Effector CD8-positive, alpha-beta T cell (primary cell): ENCODE measurements around the gene C1QTNF5.

Experiments used
- DNase-seq: peaks from one replicate; lab custom pipeline; 2025; lab: John Stamatoyannopoulos, UW

C1QTNF5 gene

DNA sequence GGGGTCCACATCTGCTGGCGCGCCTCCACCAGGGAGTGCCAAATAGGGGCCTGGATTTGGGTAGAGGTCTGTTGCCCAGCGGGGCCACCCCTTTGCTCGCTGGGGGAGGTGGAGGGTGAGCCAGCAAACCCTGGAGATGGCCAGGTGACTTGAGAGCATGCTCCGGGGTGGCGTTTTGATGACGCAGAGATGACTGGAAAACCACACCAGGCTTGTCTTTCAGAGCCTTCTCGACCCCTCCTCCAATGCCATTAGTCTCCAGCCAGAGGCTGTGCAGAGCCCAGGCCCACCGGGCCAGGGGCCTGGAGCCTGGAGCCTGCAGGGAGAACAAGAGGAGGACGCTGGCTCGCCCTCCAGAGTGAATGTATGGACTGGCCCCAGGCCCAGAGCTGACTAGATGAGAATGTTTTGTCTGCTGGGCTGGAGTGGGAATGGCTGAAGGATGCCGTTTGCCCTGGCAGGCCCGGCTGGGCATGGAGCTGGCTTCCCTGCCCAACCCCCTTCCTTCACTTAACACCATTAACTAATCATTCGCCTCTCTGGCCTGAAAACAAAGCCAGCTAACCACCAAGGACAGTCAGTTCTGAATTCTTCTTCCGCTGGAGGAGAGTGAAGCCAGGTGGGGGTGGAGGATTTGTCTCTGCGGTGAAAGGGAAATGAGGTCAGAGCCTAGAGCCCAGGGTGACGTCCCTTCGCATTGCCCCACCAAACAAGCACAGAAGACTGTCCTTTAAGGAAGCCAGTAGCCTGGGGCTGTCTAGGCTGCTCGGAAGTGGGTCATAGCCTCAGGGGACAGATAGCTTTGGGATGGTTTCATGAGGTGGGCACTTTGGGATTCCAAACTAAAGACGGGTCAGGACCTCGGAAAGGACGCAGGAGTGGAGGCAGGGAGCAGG lies 22.2 kb downstream of the C1QTNF5 start:
- DNase-seq: no peak

GRCh38 chr11:119317592-119318239 lies 23.0 kb downstream of the C1QTNF5 start:
- no peak for DNase-seq

- no peak for DNase-seq
These were observed 23.7 kb downstream of the C1QTNF5 start, which contains the start of gene MCAM for GRCh38 chr11:119316729-119317591. Gene MCAM (minus strand): TSS chr11:119317130. CDS start chr11:119317101, 29 bp downstream.

GRCh38 chr11:119316016-119316728 lies 24.5 kb downstream of the C1QTNF5 start:
- no peak for DNase-seq

- DNase-seq: peak; percentile 24
These were observed 25.3 kb downstream of the C1QTNF5 start for GRCh38 chr11:119315131-119316015.

DNA sequence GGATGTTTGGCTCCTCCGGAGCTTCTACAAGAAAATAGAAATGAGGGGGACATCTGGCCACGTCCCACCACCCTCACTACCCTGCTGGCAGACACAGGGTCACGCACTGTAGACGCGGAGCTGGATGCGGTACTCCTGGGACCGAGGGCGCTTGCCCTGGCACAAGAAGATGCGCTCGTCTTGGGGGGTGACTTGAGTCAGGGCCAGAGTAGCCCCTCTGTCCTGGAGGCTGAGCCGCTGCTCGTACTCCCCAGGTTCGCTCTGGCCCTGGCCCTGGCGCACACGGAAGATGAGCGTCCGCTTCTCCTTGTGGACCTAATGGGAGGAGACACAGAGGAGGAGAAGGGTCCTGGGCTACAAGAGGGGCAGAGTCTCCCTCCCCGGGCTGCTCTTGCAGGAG lies 26.0 kb downstream of the C1QTNF5 start:
- DNase-seq: no peak

GRCh38 chr11:119310682-119311052 lies 30.0 kb downstream of the C1QTNF5 start:
- no peak for DNase-seq

DNA sequence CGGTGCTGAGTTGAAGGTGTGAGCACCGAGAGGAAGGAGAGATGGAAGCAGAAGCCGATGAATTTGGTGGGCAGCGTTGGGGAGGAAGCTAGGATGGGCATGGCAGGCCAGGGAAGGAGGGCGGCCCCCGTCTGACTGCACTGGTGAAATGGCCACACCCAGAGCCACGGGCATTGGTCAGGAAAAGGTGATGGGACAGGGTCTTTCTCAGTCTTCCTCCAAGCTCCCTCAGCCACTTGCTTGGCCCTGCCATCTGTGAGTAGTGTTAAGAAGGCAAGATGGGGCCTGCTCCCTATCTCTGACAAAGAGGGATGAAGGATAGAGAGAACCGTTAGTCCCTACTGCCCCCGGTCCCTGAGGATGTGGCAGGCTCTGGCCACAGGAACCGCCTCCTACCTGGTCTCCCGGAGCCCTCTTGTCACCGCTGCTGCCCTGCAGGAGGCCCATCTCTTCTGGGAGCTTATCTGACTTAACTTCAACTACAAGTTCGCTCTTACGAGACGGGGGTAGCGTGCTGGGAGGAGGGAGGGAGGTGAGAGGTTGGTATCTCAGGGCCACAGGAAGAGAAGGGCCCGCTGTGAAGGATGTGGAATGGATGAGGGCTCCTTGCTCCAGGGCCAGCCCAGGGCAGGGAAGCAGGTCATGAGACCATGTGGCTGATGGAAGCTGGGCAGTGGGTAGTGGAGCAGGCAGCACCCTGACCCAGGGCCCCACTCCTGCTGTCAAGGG lies 30.6 kb downstream of the C1QTNF5 start:
- no peak for DNase-seq

DNA sequence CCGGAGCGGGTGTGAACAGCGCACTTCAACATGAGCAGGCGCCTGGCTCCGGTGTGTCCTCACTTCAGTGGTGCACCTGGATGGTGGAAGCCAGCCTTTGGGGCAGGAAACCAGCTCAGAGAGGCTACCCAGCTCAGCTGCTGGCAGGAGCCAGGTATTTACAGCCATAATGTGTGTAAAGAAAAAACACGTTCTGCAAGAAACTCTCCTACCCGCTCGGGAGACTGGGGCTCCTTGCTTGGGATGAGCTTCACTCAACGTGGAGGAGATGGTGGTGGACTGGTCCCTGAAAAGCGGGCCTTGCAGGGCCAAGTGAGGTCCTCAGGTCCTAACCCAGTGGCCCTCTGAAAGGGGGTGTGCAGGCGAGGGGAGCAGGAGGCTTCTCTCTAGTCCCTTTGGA lies 31.3 kb downstream of the C1QTNF5 start:
- no peak for DNase-seq

GRCh38 chr11:119307974-119308373 lies 32.7 kb downstream of the C1QTNF5 start:
- no peak for DNase-seq

DNA sequence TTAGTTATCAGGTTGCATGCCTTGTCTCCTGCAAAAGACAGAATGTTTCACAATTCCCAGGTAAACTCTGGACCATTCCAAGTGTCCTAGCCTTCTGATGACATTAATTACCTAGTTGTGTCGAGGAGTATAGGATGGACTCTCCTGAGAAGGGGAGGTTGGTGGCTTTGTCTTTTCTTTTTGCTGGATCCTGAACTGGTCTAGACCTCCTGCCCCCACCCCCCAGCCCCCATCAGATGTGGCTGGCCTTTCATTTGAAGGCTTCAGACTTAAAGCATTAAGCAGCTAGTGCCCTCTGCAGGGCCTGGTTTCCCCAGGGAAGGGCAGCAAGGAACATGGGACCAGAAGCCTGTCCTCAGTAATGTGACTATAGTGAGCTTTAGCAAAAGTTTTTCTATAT lies 33.5 kb downstream of the C1QTNF5 start:
- no peak for DNase-seq

DNA sequence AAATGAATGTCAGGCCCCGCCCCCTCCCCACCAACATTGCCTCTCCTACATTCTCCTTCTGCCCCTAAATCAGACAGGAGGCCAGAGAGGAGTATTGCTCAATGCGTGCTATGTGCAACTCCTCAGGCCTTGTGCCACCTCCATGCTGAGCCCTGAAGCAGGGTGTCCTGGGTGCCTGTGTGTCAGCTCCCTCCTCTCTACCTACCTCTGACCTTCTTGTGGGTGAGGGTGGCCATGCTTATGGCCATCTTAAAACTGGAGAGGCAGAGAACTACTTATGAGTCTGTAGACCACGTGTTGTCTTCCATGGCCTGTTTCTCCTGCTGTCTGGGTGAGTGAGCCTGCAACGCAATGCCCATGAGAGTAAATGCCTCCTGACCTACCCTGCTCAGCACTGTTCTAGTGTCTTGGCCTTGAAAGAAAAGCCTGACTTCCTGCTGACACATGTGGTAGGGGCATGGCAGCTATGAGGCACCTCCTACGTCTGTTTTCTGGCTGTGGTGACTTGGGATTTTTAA lies 34.3 kb downstream of the C1QTNF5 start:
- peak; percentile 27 for DNase-seq

- no peak for DNase-seq
These were observed 34.9 kb downstream of the C1QTNF5 start for GRCh38 chr11:119305556-119306372.

DNA sequence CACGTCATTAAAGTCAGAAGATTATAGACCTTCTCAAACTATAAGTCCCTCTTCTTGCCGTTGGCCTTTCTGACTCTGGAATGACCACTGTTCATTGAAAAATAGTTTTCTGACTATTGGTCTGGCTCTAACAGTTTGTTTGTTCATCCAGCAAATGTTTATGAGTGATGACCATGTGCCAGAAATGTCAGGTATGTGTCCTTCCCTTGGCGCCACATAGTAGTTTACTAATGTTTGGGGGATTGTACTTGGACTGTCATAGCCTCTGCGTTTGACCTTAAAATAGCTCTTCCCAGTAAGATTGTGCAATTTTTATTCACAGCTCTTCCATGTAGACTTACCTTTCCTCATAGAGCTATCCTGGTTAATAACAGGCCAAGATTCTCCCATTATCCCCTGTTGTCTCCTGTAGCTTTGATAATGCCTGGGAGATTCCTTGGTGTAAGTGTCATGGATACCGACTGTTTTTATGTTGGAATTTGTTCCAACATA lies 37.4 kb downstream of the C1QTNF5 start:
- DNase-seq: no peak

- DNase-seq: no peak
These were observed 40.3 kb downstream of the C1QTNF5 start for GRCh38 chr11:119300198-119300964.

DNA sequence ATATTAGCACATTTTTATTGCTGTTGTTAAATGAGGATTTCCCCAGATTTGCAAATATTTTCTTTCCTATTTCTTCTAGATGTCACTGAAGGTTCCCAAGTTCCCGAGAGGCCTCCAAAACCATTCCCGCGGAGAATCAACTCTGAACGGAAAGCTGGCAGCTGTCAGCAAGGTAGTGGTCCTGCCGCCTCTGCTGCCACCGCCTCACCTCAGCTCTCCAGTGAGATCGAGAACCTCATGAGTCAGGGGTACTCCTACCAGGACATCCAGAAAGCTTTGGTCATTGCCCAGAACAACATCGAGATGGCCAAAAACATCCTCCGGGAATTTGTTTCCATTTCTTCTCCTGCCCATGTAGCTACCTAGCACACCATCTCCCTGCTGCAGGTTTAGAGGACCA lies 41.3 kb downstream of the C1QTNF5 start:
- no peak for DNase-seq

DNA sequence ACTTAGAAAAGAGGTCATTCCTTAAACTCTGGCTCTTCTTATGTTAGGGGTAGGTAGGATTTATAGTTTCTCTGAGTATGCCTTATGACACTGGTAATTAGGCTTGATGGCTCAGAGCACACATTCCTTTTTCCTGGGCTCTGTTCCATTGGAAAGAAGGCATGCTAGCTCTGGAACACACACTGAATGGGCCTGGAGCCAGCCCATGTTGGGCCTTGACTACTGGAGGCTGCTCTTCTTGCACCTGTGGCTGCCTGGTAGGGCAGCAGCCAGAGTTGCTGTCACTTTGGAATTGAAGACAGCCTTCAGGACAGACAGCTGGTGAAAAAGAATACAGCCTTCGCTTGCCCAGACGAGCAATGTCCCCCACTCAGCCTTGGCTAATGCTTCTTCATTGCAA lies 42.0 kb downstream of the C1QTNF5 start:
- no peak for DNase-seq

DNA sequence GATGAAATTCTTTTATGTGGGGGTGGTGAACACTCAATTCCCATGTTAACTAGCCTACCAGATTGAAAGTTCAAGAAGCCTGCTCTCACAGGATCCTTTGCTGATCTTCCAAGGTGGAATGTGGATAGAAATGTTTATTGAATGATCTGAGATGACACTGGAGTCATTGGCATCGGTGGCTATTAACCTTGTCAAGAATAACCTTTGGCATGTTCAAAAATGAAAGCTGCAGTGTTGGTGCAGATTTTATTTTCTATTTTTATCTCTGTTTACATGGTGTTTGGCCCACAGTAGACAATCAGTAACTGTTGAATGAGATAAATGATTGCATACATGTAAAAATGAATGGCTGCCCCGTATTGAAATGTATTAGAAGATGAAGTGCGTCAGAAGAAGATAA lies 42.7 kb downstream of the C1QTNF5 start:
- DNase-seq: no peak
